Karpas-422 (cell line): ENCODE measurements around the gene TNIP3. TPM values are rescaled to one million over a fixed set of nuclear protein-coding genes. Genes with fewer than 3 reads are reported as not detected.
A peak's percentile ranks its signal among the peaks of the same experiment; 100 is the strongest.

Experiments used
- DNase-seq: peaks from one replicate; pipeline ENCODE4 v3.0.0-alpha.2; 2015
- H2AFZ ChIP-seq: fragments of 200-600 bp; sonication (generic); 2 replicates; pipeline ENCODE4 v1.6.1; 2014; ENCODE audit warnings: antibody characterized with exemption, low read length, mixed read lengths
- H3K27ac ChIP-seq: fragments of 200-600 bp; sonication (generic); 2 replicates; pipeline ENCODE4 v1.5.1; 2014; ENCODE audit warnings: mild to moderate bottlenecking, low read length, moderate library complexity
- H3K27me3 ChIP-seq: fragments of 200-600 bp; sonication (generic); 2 replicates; pipeline ENCODE4 v1.6.1; 2014; ENCODE audit warnings: low read length, mixed read lengths
- H3K36me3 ChIP-seq: fragments of 200-600 bp; sonication (generic); 2 replicates; pipeline ENCODE4 v1.6.1; 2014; ENCODE audit warnings: low read length, mixed read lengths; ENCODE audit not compliant: insufficient read depth
- H3K4me1 ChIP-seq: fragments of 200-600 bp; sonication (generic); 2 replicates; pipeline ENCODE4 v1.6.1; 2014; ENCODE audit warnings: mild to moderate bottlenecking, low read length, mixed read lengths
- H3K4me2 ChIP-seq: fragments of 200-600 bp; sonication (generic); 2 replicates; pipeline ENCODE4 v1.6.1; 2014; ENCODE audit warnings: low read length, low read depth, mild to moderate bottlenecking; ENCODE audit not compliant: poor library complexity, severe bottlenecking
- H3K4me3 ChIP-seq: fragments of 200-600 bp; sonication (generic); 2 replicates; pipeline ENCODE4 v1.5.1; 2014; ENCODE audit warnings: mild to moderate bottlenecking, antibody characterized with exemption, low read length, mixed read lengths
- H3K79me2 ChIP-seq: fragments of 200-600 bp; sonication (generic); 2 replicates; pipeline ENCODE4 v1.6.1; 2014; ENCODE audit warnings: mild to moderate bottlenecking, low read length, mixed read lengths
- H3K9ac ChIP-seq: fragments of 200-600 bp; sonication (generic); 2 replicates; pipeline ENCODE4 v1.6.0; 2014; ENCODE audit warnings: low read length
- H3K9me2 ChIP-seq: fragments of 200-600 bp; sonication (generic), shearing (Covaris generic); replicated peaks from 2 replicates; pipeline ENCODE4 v1.6.0; 2014; ENCODE audit warnings: mild to moderate bottlenecking, low read length, moderate library complexity; ENCODE audit not compliant: insufficient read depth
- H3K9me3 ChIP-seq: fragments of 300-700, 200-600 bp; sonication (generic); 2 replicates; pipeline ENCODE4 v1.6.1; 2014; ENCODE audit warnings: low read length, mixed read lengths
- H4K20me1 ChIP-seq: fragments of 200-600 bp; sonication (generic); 2 replicates; pipeline ENCODE4 v1.6.1; 2014; ENCODE audit warnings: mild to moderate bottlenecking, antibody characterized with exemption, low read length, low read depth; ENCODE audit not compliant: insufficient read depth
- small RNA-seq: library from RNA; depleted of rRNA; stranded (forward); fragments of <200 nt; gene quantifications from one replicate; pipeline ENCODE3, GENCODE V24; 2014
- total RNA-seq: library from RNA; depleted of rRNA; stranded (reverse); fragments of >200 nt; shearing (Covaris generic); gene quantifications from 2 replicates; pipeline ENCODE4 v1.2.3, GENCODE V29; 2014; ENCODE audit warnings: low replicate concordance; rRNA removed

The TNIP3 gene
- total RNA-seq, 1 experiment from 2014 or later: not detected

DNA sequence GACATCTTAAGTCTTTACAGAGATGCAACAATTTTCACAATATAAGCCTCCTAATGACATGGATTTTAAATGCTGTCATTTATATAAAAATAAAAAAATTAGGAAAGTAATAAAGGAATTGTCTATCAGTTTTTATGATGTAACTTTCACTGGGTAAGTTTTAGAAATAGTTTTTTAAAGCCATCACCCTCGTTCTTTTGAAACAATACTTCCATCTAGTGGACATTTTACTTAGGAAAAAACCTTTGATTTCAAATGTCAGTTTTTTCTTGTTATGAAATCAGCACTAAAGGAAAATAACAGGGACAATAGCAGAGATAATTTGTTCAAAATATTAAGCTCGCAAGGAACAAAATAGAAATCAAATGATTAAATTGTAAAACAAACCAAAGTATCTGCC, 67.5 kb downstream of the TNIP3 start:
- no peak overlapping the region for H3K4me3 ChIP-seq
- DNase-seq: peak; percentile 73
- H3K9ac ChIP-seq: no peak overlapping the region

GRCh38 chr4:121096191-121096590, 67.9 kb downstream of the TNIP3 start:
- Histone ChIP-seq H3K27ac (no peak overlapping the region), H3K79me2 (no peaks in the 10 kb centered on the region), H2AFZ (no peak overlapping the region), H3K4me1 (no peaks in the 10 kb centered on the region), H3K27me3 (no peaks in the 10 kb centered on the region), H3K4me3 (no peak overlapping the region), H3K9me2 (no peaks in the 10 kb centered on the region), H3K9me3 (no peaks in the 10 kb centered on the region), H3K9ac (no peak overlapping the region), H3K36me3 (no peaks in the 10 kb centered on the region), H3K4me2 (no peak overlapping the region), H4K20me1 (no peaks in the 10 kb centered on the region)
- no peak for DNase-seq

More for the DNA sequence above, 67.5 kb downstream of the TNIP3 start:
- H3K36me3 ChIP-seq: no peaks in the 10 kb centered on the region
- no peak overlapping the region for H2AFZ ChIP-seq
- no peaks in the 10 kb centered on the region for H3K79me2 ChIP-seq
- no peaks in the 10 kb centered on the region for H3K9me2 ChIP-seq
- H4K20me1 ChIP-seq: no peaks in the 10 kb centered on the region
- H3K9me3 ChIP-seq: no peaks in the 10 kb centered on the region
- no peak overlapping the region for H3K4me2 ChIP-seq
- H3K27ac ChIP-seq: no peak overlapping the region
- H3K4me1 ChIP-seq: no peaks in the 10 kb centered on the region
- no peaks in the 10 kb centered on the region for H3K27me3 ChIP-seq

GRCh38 chr4:121094297-121094966, 69.7 kb downstream of the TNIP3 start:
- H3K4me2 ChIP-seq: no peak overlapping the region
- no peak for DNase-seq
- no peak overlapping the region for H3K9ac ChIP-seq
- H3K27me3 ChIP-seq: no peaks in the 10 kb centered on the region
- no peaks in the 10 kb centered on the region for H4K20me1 ChIP-seq
- no peaks in the 10 kb centered on the region for H3K9me2 ChIP-seq
- H3K36me3 ChIP-seq: no peaks in the 10 kb centered on the region
- no peak overlapping the region for H3K4me3 ChIP-seq
- H3K9me3 ChIP-seq: no peaks in the 10 kb centered on the region
- H3K79me2 ChIP-seq: no peaks in the 10 kb centered on the region
- no peak overlapping the region for H2AFZ ChIP-seq
- no peak overlapping the region for H3K27ac ChIP-seq
- no peaks in the 10 kb centered on the region for H3K4me1 ChIP-seq

DNA sequence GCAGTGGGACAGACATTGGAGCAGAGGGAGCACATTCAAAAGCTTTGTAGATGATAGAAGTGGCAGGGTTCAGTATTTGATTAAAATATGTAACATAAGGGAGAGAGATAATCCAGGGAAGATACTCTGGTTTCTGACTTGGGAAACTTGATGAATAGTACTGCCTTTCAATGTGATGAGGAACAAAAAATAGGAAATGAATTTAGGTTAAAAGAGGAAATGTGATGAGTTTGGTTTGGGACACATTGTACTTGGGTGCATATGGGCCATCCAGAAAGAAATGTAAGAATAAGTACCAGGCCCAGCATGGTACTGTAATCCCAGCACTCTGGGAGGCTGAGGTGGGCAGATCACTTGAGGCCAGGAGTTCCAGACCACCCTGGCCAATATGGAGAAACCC, 70.9 kb downstream of the TNIP3 start:
- Histone ChIP-seq H3K4me1 (no peaks in the 10 kb centered on the region), H3K4me3 (no peak overlapping the region), H3K27ac (no peak overlapping the region), H3K9me3 (no peaks in the 10 kb centered on the region), H3K9ac (no peak overlapping the region), H3K79me2 (no peaks in the 10 kb centered on the region), H2AFZ (no peak overlapping the region), H3K27me3 (no peaks in the 10 kb centered on the region), H4K20me1 (no peaks in the 10 kb centered on the region), H3K9me2 (no peaks in the 10 kb centered on the region), H3K4me2 (no peak overlapping the region), H3K36me3 (no peaks in the 10 kb centered on the region)
- no peak for DNase-seq

DNA sequence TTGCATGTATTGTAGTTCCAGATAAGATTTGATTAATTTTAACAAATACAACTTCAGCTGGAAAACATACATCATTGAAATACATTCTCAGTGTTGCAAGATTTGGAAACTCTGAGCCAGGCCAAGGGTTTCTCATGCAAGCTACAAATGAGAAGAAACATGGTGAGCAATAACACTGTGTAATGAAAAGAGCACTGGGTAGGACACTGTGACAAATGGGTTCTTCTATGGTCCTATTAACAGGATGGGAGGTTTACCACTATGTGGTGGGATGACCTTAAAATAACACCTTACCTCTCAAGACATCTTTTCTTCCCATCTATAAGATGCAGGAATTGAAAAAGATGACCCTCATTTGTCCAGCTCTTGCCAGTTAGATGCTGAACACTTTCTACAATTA, 72.2 kb downstream of the TNIP3 start:
- DNase-seq: no peak

GRCh38 chr4:121088867-121089266, 75.3 kb downstream of the TNIP3 start:
- no peaks in the 10 kb centered on the region for H4K20me1 ChIP-seq
- H3K4me3 ChIP-seq: no peak overlapping the region
- no peak overlapping the region for H3K4me2 ChIP-seq
- no peaks in the 10 kb centered on the region for H3K27me3 ChIP-seq
- H3K9me2 ChIP-seq: no peaks in the 10 kb centered on the region
- no peak overlapping the region for H3K27ac ChIP-seq
- no peak for DNase-seq
- no peak overlapping the region for H2AFZ ChIP-seq
- no peak overlapping the region for H3K9ac ChIP-seq
- no peaks in the 10 kb centered on the region for H3K36me3 ChIP-seq
- H3K79me2 ChIP-seq: no peaks in the 10 kb centered on the region
- no peaks in the 10 kb centered on the region for H3K4me1 ChIP-seq
- no peaks in the 10 kb centered on the region for H3K9me3 ChIP-seq

More for the DNA sequence above, 72.2 kb downstream of the TNIP3 start:
- Histone ChIP-seq H3K79me2 (no peaks in the 10 kb centered on the region), H3K9me2 (no peaks in the 10 kb centered on the region), H3K4me2 (no peak overlapping the region), H4K20me1 (no peaks in the 10 kb centered on the region), H3K4me1 (no peaks in the 10 kb centered on the region), H3K9me3 (no peaks in the 10 kb centered on the region), H3K36me3 (no peaks in the 10 kb centered on the region), H3K27me3 (no peaks in the 10 kb centered on the region), H2AFZ (no peak overlapping the region), H3K27ac (no peak overlapping the region), H3K9ac (no peak overlapping the region), H3K4me3 (no peak overlapping the region)

Small RNAs within 50 kb of the gene (small RNA-seq; reads per million reads assigned to genes)
- not detected for gene RNU6-948P

Other genes with a start within 250 kb of the TNIP3 start
- 1.4 TPM in 1 of 2 replicates, not detected in the other for gene PRDM5, start 241.6 kb downstream of the TNIP3 start, total RNA-seq
- not detected in 2 replicates for gene NDNF, start 91.8 kb downstream of the TNIP3 start, total RNA-seq
- not detected in 2 replicates for gene QRFPR, start 216.7 kb upstream of the TNIP3 start, total RNA-seq